Neural cell (in vitro differentiated cells): ENCODE measurements around the gene TMEM181. TPM values are rescaled to one million over a fixed set of nuclear protein-coding genes. Genes with fewer than 3 reads are reported as not detected.
"Not testable (repeated sequence)": the region's sequence is repeated elsewhere in the genome, so short reads cannot be mapped to it uniquely, and the experiment has no call there.

ENCODE experiments used
- H2AFZ ChIP-seq: fragments of 200-600, 300-800 bp; sonication (generic), shearing (Covaris generic); 2 replicates; pipeline ENCODE4 v1.6.0; 2014; ENCODE audit warnings: low read depth, mild to moderate bottlenecking, antibody characterized with exemption, low read length, moderate library complexity
- H3F3A ChIP-seq: fragments of 200-600 bp; shearing (Covaris generic); 2 replicates; pipeline ENCODE4 v1.6.1; 2016; ENCODE audit warnings: mild to moderate bottlenecking, moderate library complexity, mixed read lengths, antibody characterized with exemption, low read length; ENCODE audit not compliant: insufficient read depth, poor library complexity, severe bottlenecking
- H3K27ac ChIP-seq: fragments of 200-600, 300-800 bp; sonication (generic), shearing (Covaris generic); 2 replicates; pipeline ENCODE4 v1.5.1; 2014; ENCODE audit warnings: mild to moderate bottlenecking, low read length, moderate library complexity
- H3K27me3 ChIP-seq: fragments of 300-800, 200-600 bp; sonication (generic), shearing (Covaris generic); 2 replicates; pipeline ENCODE4 v1.6.0; 2014; ENCODE audit warnings: mild to moderate bottlenecking, low read depth, low read length, moderate library complexity; ENCODE audit not compliant: insufficient read depth
- H3K36me3 ChIP-seq: fragments of 300-800, 200-600 bp; sonication (generic), shearing (Covaris generic); 2 replicates; pipeline ENCODE4 v1.5.1; 2014; ENCODE audit warnings: mild to moderate bottlenecking, antibody characterized with exemption, low read length, moderate library complexity; ENCODE audit not compliant: insufficient read depth
- H3K4me2 ChIP-seq: fragments of 300-800, 200-600 bp; sonication (generic), shearing (Covaris generic); 2 replicates; pipeline ENCODE4 v1.6.0; 2014; ENCODE audit warnings: mild to moderate bottlenecking, low read length
- H3K4me3 ChIP-seq: fragments of 300-800, 200-600 bp; sonication (generic), shearing (Covaris generic); 2 replicates; pipeline ENCODE4 v1.5.1; 2014; ENCODE audit warnings: mild to moderate bottlenecking, low read length, moderate library complexity
- H3K79me2 ChIP-seq: fragments of 200-600 bp; shearing (Covaris generic); replicated peaks from 2 replicates; pipeline ENCODE4 v1.6.0; 2014; ENCODE audit warnings: mild to moderate bottlenecking, low read length, moderate library complexity; ENCODE audit not compliant: insufficient read depth
- H3K9ac ChIP-seq: fragments of 300-800, 200-600 bp; sonication (generic), shearing (Covaris generic); 2 replicates; pipeline ENCODE4 v1.6.1; 2016; ENCODE audit warnings: mild to moderate bottlenecking, low read length, mixed read lengths
- H3K9me2 ChIP-seq: fragments of 200-600 bp; shearing (Covaris generic); 2 replicates; pipeline ENCODE4 v1.6.1; 2016; ENCODE audit warnings: mild to moderate bottlenecking, low read length, mixed read lengths; ENCODE audit not compliant: insufficient read depth
- H3K9me3 ChIP-seq: fragments of 200-600, 300-800 bp; sonication (generic), shearing (Covaris generic); 2 replicates; pipeline ENCODE4 v1.6.1; 2016; ENCODE audit warnings: mild to moderate bottlenecking, mixed run types, low read length, moderate library complexity, mixed read lengths
- H4K20me1 ChIP-seq: fragments of 200-600 bp; shearing (Covaris generic); 2 replicates; pipeline ENCODE4 v1.6.1; 2016; ENCODE audit warnings: mild to moderate bottlenecking, mixed run types; ENCODE audit not compliant: insufficient read depth
- CTCF ChIP-seq: fragments of 450-650 bp; IDR thresholded peaks from 2 replicates; pipeline ENCODE4 v1.5.1; 2014; ENCODE audit warnings: antibody characterized with exemption, mild to moderate bottlenecking, moderate library complexity; ENCODE audit not compliant: poor library complexity, severe bottlenecking
- EP300 ChIP-seq: fragments of 450-650 bp; conservative IDR thresholded peaks from 2 replicates; pipeline ENCODE4 v1.6.1; 2014; ENCODE audit warnings: antibody characterized with exemption, mild to moderate bottlenecking, moderate library complexity; ENCODE audit not compliant: poor library complexity, severe bottlenecking
- EZH2 ChIP-seq: fragments of 200-600, 300-800 bp; shearing (Covaris generic), sonication (generic); IDR thresholded peaks from 2 replicates; pipeline ENCODE4 v1.6.1; 2014; ENCODE audit warnings: antibody characterized with exemption, low read length, borderline replicate concordance, mild to moderate bottlenecking; ENCODE audit not compliant: insufficient read depth, poor library complexity, severe bottlenecking
- MXI1 ChIP-seq: fragments of 450-650 bp; conservative IDR thresholded peaks from 2 replicates; pipeline ENCODE4 v1.6.1; 2014; ENCODE audit warnings: antibody characterized with exemption, mild to moderate bottlenecking; ENCODE audit not compliant: poor library complexity, severe bottlenecking
- POLR2AphosphoS5 ChIP-seq: IDR thresholded peaks from 2 replicates; pipeline ENCODE4 v1.6.1; 2012
- RAD21 ChIP-seq: fragments of 450-650 bp; conservative IDR thresholded peaks from 2 replicates; pipeline ENCODE4 v1.6.1; 2014; ENCODE audit warnings: antibody characterized with exemption, mild to moderate bottlenecking, moderate library complexity
- SMC3 ChIP-seq: fragments of 450-650 bp; conservative IDR thresholded peaks from 2 replicates; pipeline ENCODE4 v1.6.1; 2014; ENCODE audit warnings: antibody characterized with exemption, mild to moderate bottlenecking, moderate library complexity; ENCODE audit not compliant: poor library complexity
- TAF1 ChIP-seq: IDR thresholded peaks from 2 replicates; pipeline ENCODE4 v1.6.1; 2012; ENCODE audit warnings: low read depth
- polyA plus RNA-seq: library from polyadenylated mRNA; depleted of rRNA; stranded (reverse); fragments of >200 nt; gene quantifications from 2 replicates; pipeline ENCODE4 v1.2.3, GENCODE V29; 2014
- TF ChIP-seq, protein P1 (sequence below): IDR thresholded peaks from 2 replicates; pipeline ENCODE4 v1.6.1; 2012; ENCODE audit warnings: borderline replicate concordance

TMEM181 gene
- polyA plus RNA-seq, 1 donor from 2014 or later: 47.6 TPM

- Histone ChIP-seq H3K27ac (no peak overlapping the region), H3F3A (no peaks in the 10 kb centered on the region), H3K9ac (no peak overlapping the region), H3K9me2 (no peaks in the 10 kb centered on the region), H3K4me3 (no peak overlapping the region), H3K36me3 (no peaks in the 10 kb centered on the region), H3K4me2 (no peak overlapping the region), H4K20me1 (no peaks in the 10 kb centered on the region), H3K27me3 (no peaks in the 10 kb centered on the region), H3K79me2 (peaks cover under 1% of the 10 kb centered on the region), H3K9me3 (no peaks in the 10 kb centered on the region), H2AFZ (no peak overlapping the region)
- TF ChIP-seq TAF1 (no peak), EZH2 (no peak), RAD21 (no peak), POLR2AphosphoS5 (no peak), EP300 (no peak), SMC3 (no peak), CTCF (no peak), MXI1 (no peak)
- TF ChIP-seq, protein P1, sequence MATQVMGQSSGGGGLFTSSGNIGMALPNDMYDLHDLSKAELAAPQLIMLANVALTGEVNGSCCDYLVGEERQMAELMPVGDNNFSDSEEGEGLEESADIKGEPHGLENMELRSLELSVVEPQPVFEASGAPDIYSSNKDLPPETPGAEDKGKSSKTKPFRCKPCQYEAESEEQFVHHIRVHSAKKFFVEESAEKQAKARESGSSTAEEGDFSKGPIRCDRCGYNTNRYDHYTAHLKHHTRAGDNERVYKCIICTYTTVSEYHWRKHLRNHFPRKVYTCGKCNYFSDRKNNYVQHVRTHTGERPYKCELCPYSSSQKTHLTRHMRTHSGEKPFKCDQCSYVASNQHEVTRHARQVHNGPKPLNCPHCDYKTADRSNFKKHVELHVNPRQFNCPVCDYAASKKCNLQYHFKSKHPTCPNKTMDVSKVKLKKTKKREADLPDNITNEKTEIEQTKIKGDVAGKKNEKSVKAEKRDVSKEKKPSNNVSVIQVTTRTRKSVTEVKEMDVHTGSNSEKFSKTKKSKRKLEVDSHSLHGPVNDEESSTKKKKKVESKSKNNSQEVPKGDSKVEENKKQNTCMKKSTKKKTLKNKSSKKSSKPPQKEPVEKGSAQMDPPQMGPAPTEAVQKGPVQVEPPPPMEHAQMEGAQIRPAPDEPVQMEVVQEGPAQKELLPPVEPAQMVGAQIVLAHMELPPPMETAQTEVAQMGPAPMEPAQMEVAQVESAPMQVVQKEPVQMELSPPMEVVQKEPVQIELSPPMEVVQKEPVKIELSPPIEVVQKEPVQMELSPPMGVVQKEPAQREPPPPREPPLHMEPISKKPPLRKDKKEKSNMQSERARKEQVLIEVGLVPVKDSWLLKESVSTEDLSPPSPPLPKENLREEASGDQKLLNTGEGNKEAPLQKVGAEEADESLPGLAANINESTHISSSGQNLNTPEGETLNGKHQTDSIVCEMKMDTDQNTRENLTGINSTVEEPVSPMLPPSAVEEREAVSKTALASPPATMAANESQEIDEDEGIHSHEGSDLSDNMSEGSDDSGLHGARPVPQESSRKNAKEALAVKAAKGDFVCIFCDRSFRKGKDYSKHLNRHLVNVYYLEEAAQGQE: no peak
Observed at GRCh38 chr6:158648682-158649131, 88.8 kb downstream of the TMEM181 start.

GRCh38 chr6:158649289-158650143 lies 89.6 kb downstream of the TMEM181 start, which contains the start of gene SYTL3:
SYTL3 (plus strand) TSS chr6:158650054; CDS start chr6:158663269, 13,215 bp downstream.
- Histone ChIP-seq H3K9me2 (no peaks in the 10 kb centered on the region), H3K27me3 (no peaks in the 10 kb centered on the region), H3K79me2 (no peaks in the 10 kb centered on the region), H2AFZ (no peak within 1 kb of the TSS), H3K9ac (no peak within 1 kb of the TSS), H3K36me3 (no peaks in the 10 kb centered on the region), H3F3A (no peaks in the 10 kb centered on the region), H3K4me3 (no peak within 1 kb of the TSS), H3K27ac (no peak within 1 kb of the TSS), H3K9me3 (no peaks in the 10 kb centered on the region), H4K20me1 (no peaks in the 10 kb centered on the region), H3K4me2 (no peak within 1 kb of the TSS)
- no peak for TF ChIP-seq CTCF
- TF ChIP-seq, protein P1: no peak
- TF ChIP-seq SMC3: no peak
- TF ChIP-seq RAD21: no peak
- TF ChIP-seq POLR2AphosphoS5: no peak
- no peak for TF ChIP-seq EP300
- TF ChIP-seq MXI1: no peak
- no peak for TF ChIP-seq EZH2
- TF ChIP-seq TAF1: no peak

GRCh38 chr6:158651981-158652737 lies 92.3 kb downstream of the TMEM181 start:
- not testable (repeated sequence) for H3F3A ChIP-seq, H3K4me3 ChIP-seq, H3K27me3 ChIP-seq, H4K20me1 ChIP-seq, H3K9me3 ChIP-seq, H3K9me2 ChIP-seq, H3K4me2 ChIP-seq, H3K9ac ChIP-seq, H2AFZ ChIP-seq, H3K36me3 ChIP-seq, H3K27ac ChIP-seq, H3K79me2 ChIP-seq
